ENCODE results near the gene RHOA. TPM values are rescaled to one million over a fixed set of nuclear protein-coding genes. Genes with fewer than 3 reads are reported as not detected.

The RHOA gene
- total and polyA plus RNA-seq, 2 of the 13 experiments (the other 11 are each of a cell fraction or from before 2014, with no cell fraction given): 131 to 177 TPM

GRCh38 chr3:49421890-49422378, 10.2 kb upstream of the RHOA start (continued):
- TF ChIP-seq ZNF280B (CRISPR knock-in tag; IDR thresholded peaks at IDR 0.05; ENCODE audit: borderline replicate concordance): 0 out of 2 replicates have a peak, but pooled peaks have one; percentile 16
- TF ChIP-seq SMC3 (IDR thresholded peaks at IDR 0.05; ENCODE audit: low read length): no peak
- TF ChIP-seq FOXO4 (CRISPR knock-in tag; conservative IDR thresholded peaks at IDR 0.05): no peak
- TF ChIP-seq ZNF598 (CRISPR knock-in tag; IDR thresholded peaks at IDR 0.05; ENCODE audit: borderline replicate concordance): no peak
- no peak for TF ChIP-seq FIP1L1 (IDR thresholded peaks at IDR 0.05; ENCODE audit: borderline replicate concordance, insufficient read depth, low read depth, low read length)
- TF ChIP-seq ZNF205 (CRISPR knock-in tag; IDR thresholded peaks at IDR 0.05): no peak
- no peak for TF ChIP-seq ARID4A (CRISPR knock-in tag; IDR thresholded peaks at IDR 0.05; ENCODE audit: borderline replicate concordance)
- no peak for TF ChIP-seq RBAK (CRISPR knock-in tag; IDR thresholded peaks at IDR 0.05)
- TF ChIP-seq BCLAF1 (IDR thresholded peaks at IDR 0.05): no peak
- no peak for TF ChIP-seq KDM1A (CRISPR knock-in tag; IDR thresholded peaks at IDR 0.05)
- 0 out of 2 replicates have a peak, but pooled peaks have one; percentile 10 for TF ChIP-seq POGZ (CRISPR knock-in tag; IDR thresholded peaks at IDR 0.05)
- TF ChIP-seq IRF1 (CRISPR knock-in tag; IDR thresholded peaks at IDR 0.05; ENCODE audit: low read depth): no peak
- peak; percentile 87 for TF ChIP-seq E2F5 (CRISPR knock-in tag; conservative IDR thresholded peaks at IDR 0.05)
